Lower leg skin (tissue), 3 donors: ENCODE data around the gene ETNK1.

ENCODE experiments used
- POLR2A ChIP-seq, 2 donors: fragments of 450-650 bp; IDR thresholded peaks; one replicate each; pipeline ENCODE4 v1.6.1; 2016 to 2017; ENCODE audit warnings: antibody characterized with exemption in 2 of 2, mild to moderate bottlenecking in 1 of 2, moderate library complexity in 1 of 2
- TF ChIP-seq, protein P1 (sequence below), 3 donors: fragments of 450-650 bp; IDR thresholded peaks; one replicate each; pipeline ENCODE4 v1.5.1; 2016; ENCODE audit warnings: antibody characterized with exemption in 3 of 3, mild to moderate bottlenecking in 3 of 3, moderate library complexity in 2 of 3

DNA sequence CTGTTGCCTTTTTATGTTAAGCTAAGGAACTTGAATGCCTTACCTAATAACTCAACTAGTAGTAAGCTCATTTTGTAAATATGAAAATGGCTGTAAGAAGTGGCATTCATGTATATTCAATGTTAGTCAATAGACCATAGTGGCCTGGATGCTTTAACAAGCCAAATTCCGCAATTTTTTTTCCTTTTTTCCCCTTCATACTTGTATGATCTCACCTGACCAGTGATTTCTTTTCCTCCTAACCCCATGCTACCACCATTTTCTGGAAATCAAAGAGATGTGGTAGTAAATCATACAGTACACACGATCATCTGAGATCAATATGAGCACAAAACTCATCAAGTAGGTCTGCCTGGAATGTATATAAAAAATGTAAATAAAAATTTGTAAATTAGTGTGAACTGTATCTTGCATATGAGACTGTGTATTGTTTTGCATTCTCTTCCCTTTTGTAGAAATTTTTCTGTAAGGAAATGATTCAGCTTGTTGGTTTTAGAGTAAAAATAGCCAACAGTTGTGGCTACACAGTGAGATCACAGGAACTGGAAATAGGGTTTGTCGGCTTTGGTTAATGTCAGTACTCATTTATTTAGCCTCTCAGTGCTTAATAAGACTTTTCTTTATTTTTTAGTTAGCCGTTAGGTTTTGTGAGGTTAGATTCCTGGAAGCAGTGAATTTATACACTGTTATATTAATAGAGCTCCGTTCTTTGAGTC, 62.5 kb downstream of the ETNK1 start:
- TF ChIP-seq, protein P1, sequence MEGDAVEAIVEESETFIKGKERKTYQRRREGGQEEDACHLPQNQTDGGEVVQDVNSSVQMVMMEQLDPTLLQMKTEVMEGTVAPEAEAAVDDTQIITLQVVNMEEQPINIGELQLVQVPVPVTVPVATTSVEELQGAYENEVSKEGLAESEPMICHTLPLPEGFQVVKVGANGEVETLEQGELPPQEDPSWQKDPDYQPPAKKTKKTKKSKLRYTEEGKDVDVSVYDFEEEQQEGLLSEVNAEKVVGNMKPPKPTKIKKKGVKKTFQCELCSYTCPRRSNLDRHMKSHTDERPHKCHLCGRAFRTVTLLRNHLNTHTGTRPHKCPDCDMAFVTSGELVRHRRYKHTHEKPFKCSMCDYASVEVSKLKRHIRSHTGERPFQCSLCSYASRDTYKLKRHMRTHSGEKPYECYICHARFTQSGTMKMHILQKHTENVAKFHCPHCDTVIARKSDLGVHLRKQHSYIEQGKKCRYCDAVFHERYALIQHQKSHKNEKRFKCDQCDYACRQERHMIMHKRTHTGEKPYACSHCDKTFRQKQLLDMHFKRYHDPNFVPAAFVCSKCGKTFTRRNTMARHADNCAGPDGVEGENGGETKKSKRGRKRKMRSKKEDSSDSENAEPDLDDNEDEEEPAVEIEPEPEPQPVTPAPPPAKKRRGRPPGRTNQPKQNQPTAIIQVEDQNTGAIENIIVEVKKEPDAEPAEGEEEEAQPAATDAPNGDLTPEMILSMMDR (IDR thresholded peaks at IDR 0.05): no peak
- no peak for TF ChIP-seq POLR2A (IDR thresholded peaks at IDR 0.05)
